ENCODE data around the gene VCAM1.

VCAM1 gene

GRCh38 chr1:100785470-100786052, 66.0 kb downstream of the VCAM1 start:
- Histone ChIP-seq H4K20me1 (ENCODE audit: low read depth, low read length) (no peaks in the 10 kb centered on the region), H3K4me2 (ENCODE audit: low read depth, low read length, poor library complexity, severe bottlenecking) (no peak overlapping the region), H2AFZ (ENCODE audit: low read depth, low read length, severe bottlenecking) (no peak overlapping the region), H3F3A (ENCODE audit: insufficient read depth) (no peaks in the 10 kb centered on the region), H3K36me3 (ENCODE audit: low read length) (no peaks in the 10 kb centered on the region), H3K9ac (ENCODE audit: low read length) (no peak overlapping the region), H3K79me2 (ENCODE audit: insufficient read depth, low read length) (no peaks in the 10 kb centered on the region), H3K4me3 (ENCODE audit: insufficient read depth, low read length, poor library complexity, severe bottlenecking) (no peak overlapping the region), H3K27me3 (ENCODE audit: low read length) (no peaks in the 10 kb centered on the region), H3K27ac (ENCODE audit: low read depth, low read length) (no peak overlapping the region), H3K9me2 (replicated peaks; ENCODE audit: insufficient read depth, low read length) (no peaks in the 10 kb centered on the region), H3K9me3 (ENCODE audit: insufficient read depth, low read length) (no peaks in the 10 kb centered on the region)
- TF ChIP-seq EZH2phosphoT487 (conservative IDR thresholded peaks at IDR 0.05; ENCODE audit: low read length), result no peak
- no peak for TF ChIP-seq CTCF (IDR thresholded peaks at IDR 0.05; ENCODE audit: insufficient read depth, low read length, poor library complexity, severe bottlenecking)

GRCh38 chr1:100786870-100787269, 67.3 kb downstream of the VCAM1 start:
- H3K4me2 ChIP-seq (ENCODE audit: low read depth, low read length, poor library complexity, severe bottlenecking), result no peak overlapping the region
- TF ChIP-seq CTCF (IDR thresholded peaks at IDR 0.05; ENCODE audit: insufficient read depth, low read length, poor library complexity, severe bottlenecking) (no peak), EZH2phosphoT487 (conservative IDR thresholded peaks at IDR 0.05; ENCODE audit: low read length) (no peak)
- H3K36me3 ChIP-seq (ENCODE audit: low read length), result no peaks in the 10 kb centered on the region
- no peak overlapping the region for H3K9ac ChIP-seq (ENCODE audit: low read length)
- no peaks in the 10 kb centered on the region for H4K20me1 ChIP-seq (ENCODE audit: low read depth, low read length)
- H3K9me2 ChIP-seq (replicated peaks; ENCODE audit: insufficient read depth, low read length), result no peaks in the 10 kb centered on the region
- H3K27ac ChIP-seq (ENCODE audit: low read depth, low read length), result no peak overlapping the region
- H3K79me2 ChIP-seq (ENCODE audit: insufficient read depth, low read length), result no peaks in the 10 kb centered on the region
- no peak overlapping the region for H2AFZ ChIP-seq (ENCODE audit: low read depth, low read length, severe bottlenecking)
- H3F3A ChIP-seq (ENCODE audit: insufficient read depth), result no peaks in the 10 kb centered on the region
- H3K27me3 ChIP-seq (ENCODE audit: low read length), result no peaks in the 10 kb centered on the region
- H3K4me3 ChIP-seq (ENCODE audit: insufficient read depth, low read length, poor library complexity, severe bottlenecking), result no peak overlapping the region
- no peaks in the 10 kb centered on the region for H3K9me3 ChIP-seq (ENCODE audit: insufficient read depth, low read length)

Data from SU-DHL-6 (cell line).